ENCODE measurements around the gene MAP3K5.
"Not testable (repeated sequence)": the region's sequence is repeated elsewhere in the genome, so short reads cannot be mapped to it uniquely, and the experiment has no call there.

The MAP3K5 gene, protein sequence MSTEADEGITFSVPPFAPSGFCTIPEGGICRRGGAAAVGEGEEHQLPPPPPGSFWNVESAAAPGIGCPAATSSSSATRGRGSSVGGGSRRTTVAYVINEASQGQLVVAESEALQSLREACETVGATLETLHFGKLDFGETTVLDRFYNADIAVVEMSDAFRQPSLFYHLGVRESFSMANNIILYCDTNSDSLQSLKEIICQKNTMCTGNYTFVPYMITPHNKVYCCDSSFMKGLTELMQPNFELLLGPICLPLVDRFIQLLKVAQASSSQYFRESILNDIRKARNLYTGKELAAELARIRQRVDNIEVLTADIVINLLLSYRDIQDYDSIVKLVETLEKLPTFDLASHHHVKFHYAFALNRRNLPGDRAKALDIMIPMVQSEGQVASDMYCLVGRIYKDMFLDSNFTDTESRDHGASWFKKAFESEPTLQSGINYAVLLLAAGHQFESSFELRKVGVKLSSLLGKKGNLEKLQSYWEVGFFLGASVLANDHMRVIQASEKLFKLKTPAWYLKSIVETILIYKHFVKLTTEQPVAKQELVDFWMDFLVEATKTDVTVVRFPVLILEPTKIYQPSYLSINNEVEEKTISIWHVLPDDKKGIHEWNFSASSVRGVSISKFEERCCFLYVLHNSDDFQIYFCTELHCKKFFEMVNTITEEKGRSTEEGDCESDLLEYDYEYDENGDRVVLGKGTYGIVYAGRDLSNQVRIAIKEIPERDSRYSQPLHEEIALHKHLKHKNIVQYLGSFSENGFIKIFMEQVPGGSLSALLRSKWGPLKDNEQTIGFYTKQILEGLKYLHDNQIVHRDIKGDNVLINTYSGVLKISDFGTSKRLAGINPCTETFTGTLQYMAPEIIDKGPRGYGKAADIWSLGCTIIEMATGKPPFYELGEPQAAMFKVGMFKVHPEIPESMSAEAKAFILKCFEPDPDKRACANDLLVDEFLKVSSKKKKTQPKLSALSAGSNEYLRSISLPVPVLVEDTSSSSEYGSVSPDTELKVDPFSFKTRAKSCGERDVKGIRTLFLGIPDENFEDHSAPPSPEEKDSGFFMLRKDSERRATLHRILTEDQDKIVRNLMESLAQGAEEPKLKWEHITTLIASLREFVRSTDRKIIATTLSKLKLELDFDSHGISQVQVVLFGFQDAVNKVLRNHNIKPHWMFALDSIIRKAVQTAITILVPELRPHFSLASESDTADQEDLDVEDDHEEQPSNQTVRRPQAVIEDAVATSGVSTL (N-terminal part only)

DNA sequence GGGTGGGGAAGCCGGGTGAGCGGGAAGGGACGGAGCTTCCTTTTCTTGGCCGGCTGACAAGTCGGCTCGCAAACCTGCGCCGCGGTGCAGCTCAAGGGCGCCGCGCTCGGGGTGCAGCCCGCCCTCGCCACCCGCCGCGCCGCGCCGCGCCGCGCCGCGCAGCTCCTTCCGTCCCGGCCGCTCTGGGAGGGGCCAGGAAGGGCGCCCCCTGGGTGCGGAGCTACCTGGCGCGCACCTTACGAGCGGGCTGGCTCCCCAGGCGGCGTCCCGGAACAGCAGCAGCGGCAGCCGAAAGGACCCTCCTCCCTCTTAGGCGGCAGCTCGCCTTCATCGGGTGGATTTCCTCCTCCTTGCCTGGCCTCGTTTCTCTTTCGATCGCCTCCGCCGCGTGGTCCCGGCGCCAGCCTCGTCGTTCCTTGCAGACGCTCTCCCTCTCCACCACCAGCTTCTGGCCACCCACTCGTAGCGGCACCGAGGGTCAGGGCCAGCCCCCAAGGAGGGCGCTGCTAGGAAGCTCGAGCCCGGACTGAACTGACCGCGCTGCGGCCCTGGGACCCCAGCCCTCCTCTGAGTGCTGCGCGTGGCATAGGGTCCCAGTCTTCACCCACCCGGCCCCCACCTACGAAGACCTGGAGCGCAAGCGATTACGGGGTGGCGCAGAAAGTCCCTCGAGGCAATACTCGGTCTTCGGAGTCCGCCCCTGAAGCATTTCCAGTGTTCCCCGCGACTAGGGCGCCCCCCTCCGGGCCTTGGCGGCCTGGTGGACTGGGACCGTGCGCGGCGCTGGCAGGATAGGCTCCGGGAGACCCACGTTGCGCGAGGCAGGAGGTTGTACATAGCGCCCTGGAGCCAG is at the start of gene MAP3K5:
TSS of gene MAP3K5 (minus strand) at position 68 of the 853 bp plus-strand sequence. CDS start 320 bp downstream, outside the sequence.
- peak; percentile 90 to 92 for DNase-seq (ENCODE audit: low read depth in 2 of 2)

DNA sequence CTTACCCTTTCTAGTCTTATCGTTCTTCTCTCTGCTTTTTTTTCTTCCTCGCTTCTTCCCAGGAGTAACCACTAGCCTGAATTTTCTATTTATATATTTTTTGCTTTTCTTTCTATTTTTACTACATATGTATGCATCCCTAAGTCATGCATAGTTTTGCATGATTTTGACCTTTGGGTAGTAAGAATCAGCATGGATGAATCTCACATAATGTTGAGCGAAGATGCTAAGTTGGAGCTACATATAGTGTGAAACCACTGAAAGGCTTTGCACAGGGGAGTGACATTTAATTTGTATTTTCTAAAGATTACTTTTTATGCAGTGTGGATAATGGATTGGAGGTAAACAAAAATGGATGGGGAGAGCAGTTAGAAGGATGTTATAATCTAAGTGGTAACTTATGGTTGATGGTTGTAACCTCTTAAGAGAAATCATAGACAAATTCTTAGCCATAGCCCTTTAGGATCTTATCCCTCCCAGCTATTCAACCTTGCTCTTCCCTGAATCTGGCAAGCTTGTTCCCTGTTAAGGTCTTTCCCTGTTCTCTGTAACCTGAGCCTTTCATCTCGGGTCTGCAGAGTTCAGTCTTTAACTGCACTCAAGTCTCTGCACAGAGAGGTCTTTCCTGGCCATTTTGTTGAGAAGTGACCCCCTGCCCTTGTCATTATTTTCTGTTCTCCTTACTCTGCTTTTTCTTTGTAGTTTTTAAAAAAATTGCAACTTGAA is 48.2 kb upstream of the MAP3K5 start:
- no peak for DNase-seq (ENCODE audit: low read depth in 2 of 2)

DNA sequence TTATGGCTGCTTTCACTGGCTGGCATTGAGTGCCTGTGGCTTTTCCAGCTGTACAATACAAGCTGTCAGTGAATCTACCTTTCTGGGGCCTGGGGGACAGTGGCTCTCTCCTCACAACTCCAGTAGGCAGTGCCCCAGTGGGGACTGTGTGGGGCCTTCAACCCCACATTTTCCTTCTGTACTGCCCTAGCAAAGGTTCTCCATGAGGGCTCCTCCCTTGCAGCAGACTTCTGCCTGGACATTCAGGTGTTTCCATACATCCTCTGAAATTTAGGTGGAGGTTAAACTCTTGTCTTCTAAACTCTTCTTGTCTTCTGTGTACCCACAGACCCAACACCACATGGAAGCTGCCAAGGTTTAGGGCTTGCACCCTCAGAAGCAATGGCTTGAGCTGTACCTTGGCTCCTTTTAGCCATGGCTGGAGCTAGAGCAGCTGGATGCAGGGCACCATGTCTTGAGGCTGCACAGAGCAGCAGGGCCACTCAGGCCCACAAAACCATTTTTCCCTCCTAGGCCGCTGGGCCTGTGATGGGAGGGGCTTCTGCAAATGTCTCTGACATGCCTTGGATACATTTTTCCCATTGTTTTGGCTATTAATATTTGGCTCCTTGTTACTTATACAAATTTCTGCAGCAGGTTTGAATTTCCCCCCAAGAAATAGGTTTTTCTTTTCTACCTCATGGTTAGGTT is 39.7 kb upstream of the MAP3K5 start:
- DNase-seq (ENCODE audit: low read depth in 2 of 2): no peak

DNA sequence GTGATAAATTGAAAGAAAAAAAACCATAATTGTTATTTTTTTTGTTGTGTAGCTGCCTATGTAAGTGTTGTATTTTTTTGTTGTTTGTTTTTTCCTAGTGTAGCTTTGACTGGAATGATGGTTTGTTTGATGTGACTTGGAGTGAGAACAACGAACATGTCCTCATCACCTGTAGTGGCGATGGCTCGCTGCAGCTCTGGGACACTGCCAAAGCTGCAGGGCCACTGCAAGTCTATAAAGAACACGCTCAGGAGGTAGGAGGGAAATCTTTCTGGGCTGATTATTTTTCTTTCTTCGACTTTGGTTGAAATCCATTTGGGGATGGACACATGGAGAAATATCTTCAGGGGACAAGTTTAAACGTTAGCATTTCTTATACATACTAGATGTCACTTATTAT is 33.9 kb upstream of the MAP3K5 start:
- DNase-seq (ENCODE audit: low read depth in 2 of 2): no peak

DNA sequence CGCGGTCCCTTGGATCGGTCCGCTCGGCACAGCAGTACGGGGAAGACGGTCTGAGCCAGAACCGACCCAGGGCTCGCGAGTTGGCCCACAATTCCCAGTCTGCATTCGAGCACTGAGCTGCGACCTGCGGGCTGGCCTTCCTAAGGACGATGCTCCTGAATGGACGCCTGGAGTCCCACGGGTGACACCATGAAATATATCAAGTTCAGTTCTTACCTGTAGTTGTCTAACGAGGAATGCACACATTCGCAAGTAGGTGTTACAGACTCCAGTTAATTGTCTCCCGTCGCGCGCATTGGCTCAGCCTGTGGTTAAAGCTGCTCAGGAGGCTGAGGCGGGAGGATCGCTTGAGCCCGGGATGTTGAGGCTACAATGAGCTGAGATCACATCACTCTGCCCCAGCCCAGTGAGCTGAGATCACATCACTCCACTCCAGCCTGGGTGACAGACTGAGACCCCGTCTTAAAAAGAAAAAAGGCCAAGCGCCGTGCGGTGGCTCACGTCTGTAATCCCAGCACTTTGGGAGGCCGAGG is 30.9 kb upstream of the MAP3K5 start:
- DNase-seq (ENCODE audit: low read depth in 2 of 2): no peak

DNA sequence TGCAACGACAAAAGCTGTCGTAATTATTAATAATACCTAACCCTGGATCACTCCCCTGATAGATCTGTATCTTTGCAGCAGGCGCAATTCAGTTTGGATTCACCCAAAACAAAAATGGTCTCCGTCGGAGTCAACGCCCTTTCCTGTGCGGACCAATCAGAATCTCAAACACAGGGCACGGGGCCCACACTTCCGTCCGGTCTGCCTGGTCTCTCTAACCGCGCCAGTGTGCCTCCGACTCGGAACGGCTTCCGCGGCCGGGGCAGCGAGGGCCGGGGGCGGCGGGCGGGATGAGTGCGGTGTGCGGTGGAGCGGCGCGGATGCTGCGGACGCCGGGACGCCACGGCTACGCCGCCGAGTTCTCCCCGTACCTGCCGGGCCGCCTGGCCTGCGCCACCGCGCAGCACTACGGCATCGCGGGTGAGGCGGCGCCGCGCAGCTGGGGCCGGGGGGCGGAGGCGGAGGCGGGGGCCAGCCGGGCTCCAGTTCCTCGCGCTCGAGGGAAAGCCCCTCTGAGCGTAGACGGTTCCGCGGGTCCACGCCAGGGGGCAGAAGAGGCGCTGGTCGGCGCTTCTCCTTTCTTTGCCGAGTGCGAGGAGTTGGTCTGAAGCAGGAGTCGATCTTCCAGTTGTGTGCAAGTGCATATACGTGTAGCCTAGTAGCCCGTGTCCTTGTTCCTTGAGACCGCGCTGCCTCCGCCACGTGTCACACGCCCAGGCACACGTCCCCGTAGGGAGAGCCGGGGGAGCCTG is 30.3 kb upstream of the MAP3K5 start, which contains the start of gene PEX7:
TSS of gene PEX7 (plus strand) at position 217 of the 752 bp plus-strand sequence. CDS start at position 291, 74 bp downstream.
- DNase-seq (ENCODE audit: low read depth in 2 of 2): peak; percentile 77 to 83

DNA sequence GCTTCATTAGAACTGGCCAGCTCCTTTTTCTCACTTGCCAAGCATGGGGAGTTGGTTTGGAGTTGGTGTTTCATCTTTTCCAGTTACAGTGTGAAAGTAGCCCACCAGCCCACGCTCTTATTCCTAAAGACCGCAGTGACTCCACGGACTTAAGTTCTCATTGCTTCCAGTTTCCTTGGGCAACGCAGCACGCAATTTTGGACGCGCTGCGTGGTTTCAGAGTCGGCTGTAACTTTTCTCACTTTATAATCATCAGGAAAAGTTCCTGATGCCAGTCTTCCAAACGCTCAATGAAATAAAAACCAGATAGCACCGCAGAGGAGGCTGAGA is 29.7 kb upstream of the MAP3K5 start:
- peak in 1 of 2 donors; percentile 3 for DNase-seq (ENCODE audit: low read depth in 2 of 2)

DNA sequence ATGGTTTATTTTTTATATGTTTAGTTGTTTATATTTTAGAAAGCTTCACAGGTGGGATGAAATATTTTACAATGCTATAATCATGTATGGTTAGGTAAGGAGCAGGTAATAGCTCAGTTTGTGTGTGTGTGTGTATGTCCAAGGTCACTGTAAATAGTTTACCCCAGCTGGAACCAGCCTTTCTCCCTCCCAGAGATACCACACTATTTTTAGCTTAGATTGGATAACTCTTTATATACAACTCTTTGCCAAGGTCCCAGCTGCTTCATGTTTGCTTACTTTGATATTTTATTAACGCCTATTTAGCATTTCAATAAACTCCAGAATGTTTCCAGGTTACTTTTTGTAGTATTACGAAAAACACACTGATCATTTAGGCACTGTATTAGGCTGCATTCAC is 28.3 kb upstream of the MAP3K5 start:
- no peak for DNase-seq (ENCODE audit: low read depth in 2 of 2)

DNA sequence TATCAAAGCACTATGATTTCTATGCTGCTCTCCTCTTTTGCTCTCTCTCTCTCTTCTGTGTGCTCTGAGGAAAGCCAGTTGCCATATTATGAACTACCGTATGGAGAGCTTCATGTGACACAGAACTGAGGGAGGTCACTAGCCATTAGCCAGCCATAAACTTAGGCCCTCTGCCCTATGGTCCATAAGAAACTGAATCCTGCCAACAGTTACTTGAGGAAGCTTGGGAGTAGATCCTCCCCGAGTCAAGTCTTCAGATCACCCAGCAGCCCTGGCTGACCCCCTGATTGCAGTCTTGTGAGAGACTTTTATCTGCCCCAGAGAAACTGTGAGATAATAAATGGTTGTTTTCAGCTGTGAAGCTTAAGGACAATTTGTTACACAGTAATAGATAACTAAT is 24.4 kb upstream of the MAP3K5 start:
- no peak for DNase-seq (ENCODE audit: low read depth in 2 of 2)

DNA sequence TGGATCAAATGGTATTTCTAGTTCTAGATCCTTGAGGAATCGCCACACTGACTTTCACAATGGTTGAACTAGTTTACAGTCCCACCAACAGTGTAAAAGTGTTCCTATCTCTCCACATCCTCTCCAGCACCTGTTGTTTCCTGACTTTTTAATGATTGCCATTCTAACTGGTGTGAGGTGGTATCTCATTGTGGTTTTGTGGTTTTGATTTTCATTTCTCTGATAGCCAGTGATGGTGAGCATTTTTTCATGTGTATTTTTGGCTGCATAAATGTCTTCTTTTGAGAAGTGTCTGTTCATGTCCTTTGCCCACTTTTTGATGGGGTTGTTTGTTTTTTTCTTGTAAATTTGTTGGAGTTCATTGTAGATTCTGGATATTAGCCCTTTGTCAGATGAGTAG is 23.3 kb upstream of the MAP3K5 start:
- DNase-seq (ENCODE audit: low read depth in 2 of 2): not testable (repeated sequence)

DNA sequence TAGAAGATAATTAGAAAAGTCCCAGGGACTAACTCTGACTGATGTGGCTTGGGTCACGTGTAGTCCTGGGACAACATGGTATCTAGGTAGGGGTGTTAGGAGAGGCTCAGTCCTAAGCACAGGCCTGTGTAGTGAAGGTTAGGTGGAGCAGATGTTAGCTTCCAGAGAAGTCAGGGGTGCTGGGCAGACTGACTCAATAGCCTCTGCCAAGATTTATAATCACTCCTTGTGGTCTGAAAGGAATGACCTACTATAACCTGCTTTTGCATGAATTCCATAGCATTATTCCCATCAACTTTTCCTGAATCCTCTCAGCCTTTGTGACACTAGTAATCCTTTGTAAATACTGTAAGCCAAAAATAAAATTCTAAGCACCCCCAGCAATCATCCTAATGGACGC is 19.9 kb upstream of the MAP3K5 start:
- no peak for DNase-seq (ENCODE audit: low read depth in 2 of 2)

DNA sequence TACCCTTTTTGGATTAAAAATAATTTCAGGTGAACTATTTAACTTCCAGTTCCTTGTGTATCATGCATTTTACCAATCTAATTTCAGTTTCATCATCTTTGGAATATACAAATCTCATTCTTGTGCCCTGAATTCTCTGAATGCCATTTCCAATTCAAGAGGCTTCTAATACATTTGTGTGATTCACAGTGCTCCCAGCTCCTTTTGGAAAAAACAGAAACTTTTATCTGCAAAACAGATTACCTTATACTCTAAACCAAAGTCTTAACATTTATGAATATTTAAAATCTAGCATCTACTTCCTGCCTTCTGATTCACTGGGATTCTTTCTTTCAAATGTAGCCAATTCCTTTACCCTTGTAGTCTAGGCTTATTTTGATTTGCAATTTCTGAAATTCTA is 19.0 kb upstream of the MAP3K5 start:
- no peak for DNase-seq (ENCODE audit: low read depth in 2 of 2)

DNA sequence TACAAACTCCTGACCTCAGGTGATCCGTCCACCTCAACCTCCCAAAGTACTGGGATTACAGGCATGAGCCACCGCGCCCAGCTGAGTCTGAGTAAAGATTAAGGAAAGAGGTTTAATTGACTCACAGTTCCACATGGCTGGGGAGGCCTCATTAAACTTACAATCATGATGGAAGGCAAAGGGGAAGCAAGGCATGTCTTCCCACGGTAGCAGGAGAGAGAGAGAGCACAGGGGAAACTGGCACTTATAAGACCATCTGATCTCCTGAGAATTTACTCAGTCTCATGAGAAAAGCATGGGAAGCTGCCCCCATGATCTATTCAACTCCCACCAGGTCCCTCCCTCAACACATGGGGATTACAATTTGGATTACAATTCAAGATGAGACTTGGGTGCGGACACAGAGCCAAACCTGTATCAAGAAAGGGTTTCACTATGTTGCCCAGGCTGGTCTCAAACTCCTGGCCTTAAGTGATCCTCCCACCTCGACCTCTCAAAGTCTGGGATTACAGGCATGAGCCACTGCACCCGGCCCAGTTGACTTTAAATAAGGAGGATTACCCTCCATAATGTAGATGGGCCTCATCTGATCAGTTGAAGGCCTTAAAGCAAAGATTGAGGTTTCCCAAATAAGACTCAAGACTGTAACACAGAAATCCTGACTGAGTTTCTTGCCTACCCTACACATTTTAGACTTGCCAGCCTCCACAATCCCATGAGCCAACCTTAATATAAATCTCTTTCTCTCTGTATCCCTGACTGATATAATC is 17.0 kb upstream of the MAP3K5 start:
- DNase-seq (ENCODE audit: low read depth in 2 of 2): no peak

DNA sequence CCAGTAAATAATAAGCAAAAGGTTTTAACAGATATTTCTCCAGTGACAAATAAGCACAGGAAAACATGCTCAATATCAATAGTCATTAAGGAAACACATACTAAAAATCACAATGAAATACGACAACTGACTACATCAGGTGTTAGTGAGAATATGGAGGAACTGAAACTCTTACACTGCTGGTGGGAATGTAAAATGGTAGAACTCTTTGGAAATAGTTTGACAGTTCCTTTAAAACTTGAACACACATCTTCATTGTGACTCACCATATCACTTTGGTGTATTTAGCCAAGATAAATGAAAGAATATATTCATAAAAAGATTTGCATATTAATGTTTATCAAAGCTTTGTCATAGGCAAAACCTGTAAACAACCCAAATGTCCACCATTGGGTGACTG is 11.3 kb upstream of the MAP3K5 start:
- DNase-seq (ENCODE audit: low read depth in 2 of 2): no peak

DNA sequence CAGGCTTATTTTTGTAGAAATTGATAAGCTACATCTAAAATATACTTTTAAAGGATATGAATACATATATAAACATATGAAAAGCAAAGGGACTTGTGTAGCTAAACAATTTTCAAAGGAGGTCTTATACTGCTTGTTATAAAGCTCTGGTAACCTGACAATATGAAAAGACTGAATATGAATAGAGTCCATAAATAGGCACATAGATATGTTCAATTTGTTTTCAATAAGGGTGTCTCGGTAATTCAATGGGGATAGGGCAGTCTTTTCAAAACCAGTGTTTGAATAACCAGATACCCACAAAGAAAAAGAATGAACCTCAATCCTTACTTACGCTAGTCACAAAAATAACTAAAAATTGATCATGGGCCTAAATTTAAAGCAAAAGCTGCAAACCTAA is 9.3 kb upstream of the MAP3K5 start:
- no peak for DNase-seq (ENCODE audit: low read depth in 2 of 2)

DNA sequence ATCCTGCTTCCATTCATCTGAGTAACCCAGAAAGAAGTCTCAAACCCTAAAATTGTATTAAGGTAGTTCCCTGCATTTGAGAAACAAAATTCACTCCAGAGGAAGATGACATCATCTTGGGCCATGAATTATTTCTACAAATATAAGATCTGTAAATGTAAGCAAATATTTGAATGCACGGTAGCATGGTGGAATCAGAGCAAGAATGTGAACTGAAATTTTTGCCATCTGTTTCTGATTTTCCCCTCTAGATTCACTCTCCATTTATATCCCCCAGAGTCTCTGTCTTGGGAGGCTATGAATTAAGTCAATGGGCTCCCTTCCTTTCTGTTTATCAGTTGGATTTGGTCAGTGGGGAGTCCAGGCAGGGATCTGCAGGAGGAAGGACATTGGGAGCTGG is 5.8 kb upstream of the MAP3K5 start:
- DNase-seq (ENCODE audit: low read depth in 2 of 2): no peak

DNA sequence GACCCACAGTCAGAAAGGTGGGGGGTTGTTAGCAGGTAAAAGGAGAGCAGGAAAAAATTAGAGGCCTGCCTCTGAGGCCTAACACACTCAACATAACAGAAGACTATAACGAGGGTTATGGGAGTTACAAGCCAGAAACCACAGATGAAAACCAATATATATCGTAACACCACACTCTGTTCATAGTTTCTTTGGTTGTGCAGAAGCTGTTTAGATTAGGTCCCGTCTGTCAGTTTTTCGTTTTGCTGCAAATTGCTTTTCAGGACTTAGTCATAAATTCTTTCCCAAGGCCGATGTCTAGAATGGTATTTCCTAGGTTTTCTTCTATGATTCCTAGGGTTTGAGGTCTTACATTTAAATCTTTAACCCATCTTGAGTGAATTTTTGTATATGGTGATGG is 3.7 kb upstream of the MAP3K5 start:
- DNase-seq (ENCODE audit: low read depth in 2 of 2): no peak

DNA sequence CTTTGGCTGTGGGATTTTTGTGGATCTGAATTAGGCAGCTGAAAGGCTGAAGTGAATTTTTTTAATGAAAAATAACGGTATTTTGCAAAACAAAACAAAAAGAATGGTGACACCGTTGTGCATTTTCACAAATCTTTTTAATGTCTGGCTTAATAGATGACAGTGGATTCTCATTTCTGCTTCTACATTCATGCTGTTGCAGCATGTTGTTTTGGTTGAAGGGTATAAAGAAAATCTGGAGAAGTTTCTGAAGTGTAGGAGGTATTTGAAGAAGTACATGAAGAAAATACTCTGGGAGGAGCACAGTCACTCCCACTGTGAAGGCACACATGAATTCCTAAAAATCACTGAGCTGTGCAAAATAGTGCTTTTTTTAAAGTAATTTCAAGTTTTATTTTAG is 3.1 kb upstream of the MAP3K5 start:
- no peak for DNase-seq (ENCODE audit: low read depth in 2 of 2)

All from activated CD4-positive, alpha-beta T cell treated with anti-CD3 and anti-CD28 coated beads for 24 hours (primary cell).